GM12872 (cell line): Measurements from ENCODE around the gene PEX26.

Source experiments
- CTCF ChIP-seq: IDR thresholded peaks from 3 replicates; pipeline ENCODE4 v1.5.1; 2011; ENCODE audit warnings: low read depth, mild to moderate bottlenecking, low read length, moderate library complexity; ENCODE audit not compliant: insufficient read depth

Gene PEX26

GRCh38 chr22:18081416-18081815, 3.6 kb downstream of the PEX26 start:
- TF ChIP-seq CTCF = no peak

- TF ChIP-seq CTCF = no peak
Observed at GRCh38 chr22:18082467-18082866, 4.7 kb downstream of the PEX26 start.

GRCh38 chr22:18083406-18083805, 5.6 kb downstream of the PEX26 start:
- no peak for TF ChIP-seq CTCF

DNA sequence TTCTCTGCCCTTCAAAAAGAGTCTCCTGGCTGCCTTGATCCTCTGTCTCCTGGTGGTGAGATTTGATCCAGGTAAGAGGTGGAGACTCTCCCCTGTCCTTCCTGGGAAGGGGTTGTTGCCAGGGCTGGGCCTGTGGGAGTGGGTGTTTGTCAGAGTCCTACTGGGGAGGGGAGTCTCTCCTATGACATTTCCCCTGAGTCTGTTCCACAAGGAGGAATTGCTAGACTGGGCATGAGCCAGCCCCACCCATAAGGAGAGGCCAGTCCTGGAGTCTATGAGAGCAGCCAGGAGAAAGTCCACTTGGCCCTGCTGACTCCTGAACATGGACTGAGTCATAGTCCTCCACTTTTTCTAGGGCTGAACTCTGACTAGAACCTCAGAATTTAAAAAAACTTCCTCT, 7.4 kb downstream of the PEX26 start:
- no peak for TF ChIP-seq CTCF

- TF ChIP-seq CTCF = no peak
Observed at GRCh38 chr22:18087350-18087855, 9.6 kb downstream of the PEX26 start.

DNA sequence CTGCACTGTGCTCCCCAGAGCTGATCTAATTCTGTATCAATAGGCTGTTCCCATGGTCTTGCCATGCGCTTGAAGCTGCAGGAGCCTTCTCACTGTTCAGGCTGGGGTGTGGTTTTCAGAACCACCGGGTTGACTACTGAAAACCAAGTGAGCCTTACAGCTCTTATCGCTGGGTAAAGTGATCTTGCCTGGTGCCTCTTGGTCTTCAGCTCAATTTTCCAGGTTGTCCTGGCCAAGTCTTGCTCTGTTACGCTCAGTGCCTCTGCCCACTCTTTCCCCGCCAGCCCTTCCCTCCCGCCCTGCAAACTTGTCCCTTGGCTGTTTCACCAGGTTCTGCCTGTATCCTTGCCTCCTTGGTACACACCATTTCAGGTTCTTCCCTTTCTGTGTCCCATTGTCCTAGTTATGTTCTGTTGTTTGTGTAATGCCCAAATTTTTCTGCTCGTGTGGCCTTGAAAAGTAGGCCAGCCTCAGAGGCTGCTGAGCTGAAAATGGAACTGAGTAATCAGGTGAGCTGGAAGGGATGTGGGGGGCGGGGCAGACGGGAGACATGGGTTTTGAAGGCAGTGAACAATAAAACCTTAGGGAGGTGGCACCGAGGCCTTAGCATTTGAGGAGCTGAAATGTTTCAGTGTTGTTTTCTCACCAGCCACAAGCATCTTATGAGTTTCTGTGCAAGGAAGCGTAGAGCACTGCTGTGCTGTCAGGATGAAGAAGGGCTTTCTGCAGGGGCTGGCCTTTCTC, 11.2 kb downstream of the PEX26 start:
- TF ChIP-seq CTCF = no peak

DNA sequence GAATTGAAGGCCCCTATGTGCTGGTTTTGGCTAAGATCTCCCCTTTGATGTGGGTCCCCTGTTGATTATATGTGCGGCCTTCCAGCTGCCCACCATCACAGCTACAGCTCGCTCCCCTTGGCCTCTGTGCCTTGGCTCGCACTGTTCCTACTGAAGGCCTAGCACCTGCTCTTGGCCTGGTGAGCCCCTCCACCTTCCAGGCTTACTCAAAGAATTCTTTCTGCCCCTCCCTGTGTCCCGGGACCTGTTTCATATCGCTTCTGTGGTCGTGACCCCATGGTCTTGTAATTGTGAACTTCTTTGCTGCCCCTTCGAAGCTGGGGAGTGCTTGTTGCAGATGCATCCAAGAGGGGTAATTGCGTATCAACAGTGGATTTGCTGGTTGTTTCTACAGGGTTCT, 12.5 kb downstream of the PEX26 start:
- TF ChIP-seq CTCF = no peak

GRCh38 chr22:18091478-18091877, 13.7 kb downstream of the PEX26 start:
- TF ChIP-seq CTCF = no peak
